ENCODE measurements around the gene PRKAB1. TPM values are rescaled to one million over a fixed set of nuclear protein-coding genes. Genes with fewer than 3 reads are reported as not detected.

Gene PRKAB1
- total and polyA plus RNA-seq, 9 of the 15 experiments (the other 6 are each of a cell fraction or from before 2014, with no cell fraction given), result 32.6 to 94.2 (median 63.8) TPM

DNA sequence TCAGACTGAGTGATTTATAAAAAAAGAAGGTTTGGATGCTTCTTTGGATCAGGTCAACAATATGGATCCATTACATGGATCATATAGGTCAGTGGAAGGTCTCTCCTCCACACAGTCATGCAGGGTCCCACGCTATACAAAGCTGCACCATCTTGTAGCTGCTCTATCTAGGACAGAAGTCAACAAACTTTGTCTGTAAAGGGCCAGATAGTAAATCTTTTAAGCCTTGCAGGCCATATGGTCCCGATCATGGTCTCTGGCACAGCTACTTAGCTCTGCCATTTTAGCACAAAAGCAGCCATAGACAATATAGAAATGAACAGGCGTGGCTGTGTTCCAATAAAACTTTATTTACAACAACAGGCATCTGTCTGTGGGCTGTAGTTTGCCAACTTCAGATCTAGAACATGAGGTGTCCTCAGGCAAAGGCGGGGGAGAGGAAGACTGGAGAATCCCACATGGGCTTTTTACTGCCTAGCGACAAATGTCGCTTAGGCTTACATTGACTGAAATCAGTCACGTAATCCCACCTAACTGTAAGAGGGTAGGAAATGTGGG, 37.6 kb upstream of the PRKAB1 start (continued):
- TF ChIP-seq ZNF24 (IDR thresholded peaks at IDR 0.05) (no peak), TCF3 (CRISPR knock-in tag; IDR thresholded peaks at IDR 0.05) (peak; percentile 18)
- TF ChIP-seq, protein P1, sequence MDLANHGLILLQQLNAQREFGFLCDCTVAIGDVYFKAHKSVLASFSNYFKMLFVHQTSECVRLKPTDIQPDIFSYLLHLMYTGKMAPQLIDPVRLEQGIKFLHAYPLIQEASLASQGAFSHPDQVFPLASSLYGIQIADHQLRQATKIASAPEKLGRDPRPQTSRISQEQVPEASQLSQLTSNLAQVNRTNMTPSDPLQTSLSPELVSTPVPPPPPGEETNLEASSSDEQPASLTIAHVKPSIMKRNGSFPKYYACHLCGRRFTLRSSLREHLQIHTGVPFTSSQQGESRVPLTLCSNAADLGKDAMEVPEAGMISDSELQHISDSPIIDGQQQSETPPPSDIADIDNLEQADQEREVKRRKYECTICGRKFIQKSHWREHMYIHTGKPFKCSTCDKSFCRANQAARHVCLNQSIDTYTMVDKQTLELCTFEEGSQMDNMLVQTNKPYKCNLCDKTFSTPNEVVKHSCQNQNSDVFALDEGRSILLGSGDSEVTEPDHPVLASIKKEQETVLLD (IDR thresholded peaks at IDR 0.05), result no peak

DNA sequence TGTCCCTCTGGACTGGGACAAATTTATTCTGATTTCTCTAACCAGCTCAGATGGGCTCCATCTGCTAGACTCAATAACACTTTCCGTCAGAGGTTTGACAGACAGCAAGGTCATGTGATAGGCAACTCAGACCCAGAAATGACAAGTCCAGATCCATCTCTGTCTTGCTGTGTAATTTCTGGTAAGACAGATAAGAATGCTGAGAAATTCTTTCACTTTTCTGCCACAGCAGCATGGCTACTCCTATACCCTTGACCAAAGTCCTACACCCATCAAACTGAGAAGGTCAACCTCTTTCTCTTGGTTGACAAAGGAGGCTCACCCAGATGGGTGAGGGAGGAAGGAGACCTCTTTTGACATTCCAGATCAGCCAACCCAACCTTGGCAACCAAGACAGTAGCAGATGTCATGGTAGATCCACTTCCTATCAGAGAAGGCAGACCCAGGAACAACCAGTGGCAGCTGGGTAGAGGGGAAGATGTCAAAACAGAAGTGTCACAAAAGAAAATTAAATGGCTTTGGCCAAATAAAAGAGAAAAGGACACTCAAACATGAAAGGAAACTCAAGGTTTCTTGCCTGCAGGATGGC, 36.9 kb upstream of the PRKAB1 start:
- peak; percentile 11 for FAIRE-seq
- in situ Hi-C loops (cut with MboI) (no loop called here), intact Hi-C loops (cut with micrococcal nuclease) (loop anchor here (5.0 kb wide), 1 partner anchor 39 kb away; the partner anchor contains the start of gene TMEM233)
- 0% methylated on average over 1 of the region's 1 CpG for WGBS (ENCODE audit: insufficient coverage, low coverage, missing lambda C conversion rate)
- CTCF ChIA-PET (ENCODE audit: low intra/inter-chr PET ratio), result no interaction called here
- H2AFZ ChIP-seq (ENCODE audit: low read depth, low read length), result no peak overlapping the region
- POLR2A ChIA-PET, result no interaction called here
- BruUV-seq (replicated peaks), result no TSS peak
- H3K27me3 ChIP-seq (ENCODE audit: control insufficient read depth in 2 of 2, insufficient read depth in 2 of 2, low read length in 2 of 2), result peaks cover 2 to 14% of the 10 kb centered on the region in 2 experiments; a peak in 3 of 5 replicates
- peak; percentile 16 to 47 (median 26) for DNase-seq (ENCODE audit: extremely low read depth in 1 of 4, low spot score in 3 of 4)
- no peaks in the 10 kb centered on the region for H3K9me1 ChIP-seq (ENCODE audit: control insufficient read depth, insufficient read depth, low read length)
- H4K20me1 ChIP-seq (replicated peaks; ENCODE audit: control insufficient read depth, insufficient read depth, low read length), result no peaks in the 10 kb centered on the region
- H3K27ac ChIP-seq (ENCODE audit: extremely low read depth, low read depth, low read length), result no peak overlapping the region
- H3K9ac ChIP-seq (ENCODE audit: insufficient read depth in 1 of 2, low read depth in 2 of 2, low read length in 2 of 2), result no peak overlapping the region
- H3K9me3 ChIP-seq (replicated peaks; ENCODE audit: control insufficient read depth, insufficient read depth, low read depth, low read length), result no peaks in the 10 kb centered on the region
- peak; percentile 55 for ATAC-seq
- peak overlapping the region; percentile 57 for H3K4me2 ChIP-seq (ENCODE audit: insufficient read depth, low read length)
- peaks cover 0 to 14% of the 10 kb centered on the region in 2 experiments; a peak in 2 of 5 replicates for H3K4me1 ChIP-seq (replicated peaks in 1 of 2; ENCODE audit: control insufficient read depth in 2 of 2, insufficient read depth in 2 of 2, low read length in 2 of 2)
- H3K4me3 ChIP-seq, result no peak overlapping the region
- H3K79me2 ChIP-seq (ENCODE audit: control insufficient read depth, insufficient read depth, low read length), result no peaks in the 10 kb centered on the region
- H3K36me3 ChIP-seq (ENCODE audit: control insufficient read depth, insufficient read depth, low read length), result no peaks in the 10 kb centered on the region
- TF ChIP-seq, protein P2, sequence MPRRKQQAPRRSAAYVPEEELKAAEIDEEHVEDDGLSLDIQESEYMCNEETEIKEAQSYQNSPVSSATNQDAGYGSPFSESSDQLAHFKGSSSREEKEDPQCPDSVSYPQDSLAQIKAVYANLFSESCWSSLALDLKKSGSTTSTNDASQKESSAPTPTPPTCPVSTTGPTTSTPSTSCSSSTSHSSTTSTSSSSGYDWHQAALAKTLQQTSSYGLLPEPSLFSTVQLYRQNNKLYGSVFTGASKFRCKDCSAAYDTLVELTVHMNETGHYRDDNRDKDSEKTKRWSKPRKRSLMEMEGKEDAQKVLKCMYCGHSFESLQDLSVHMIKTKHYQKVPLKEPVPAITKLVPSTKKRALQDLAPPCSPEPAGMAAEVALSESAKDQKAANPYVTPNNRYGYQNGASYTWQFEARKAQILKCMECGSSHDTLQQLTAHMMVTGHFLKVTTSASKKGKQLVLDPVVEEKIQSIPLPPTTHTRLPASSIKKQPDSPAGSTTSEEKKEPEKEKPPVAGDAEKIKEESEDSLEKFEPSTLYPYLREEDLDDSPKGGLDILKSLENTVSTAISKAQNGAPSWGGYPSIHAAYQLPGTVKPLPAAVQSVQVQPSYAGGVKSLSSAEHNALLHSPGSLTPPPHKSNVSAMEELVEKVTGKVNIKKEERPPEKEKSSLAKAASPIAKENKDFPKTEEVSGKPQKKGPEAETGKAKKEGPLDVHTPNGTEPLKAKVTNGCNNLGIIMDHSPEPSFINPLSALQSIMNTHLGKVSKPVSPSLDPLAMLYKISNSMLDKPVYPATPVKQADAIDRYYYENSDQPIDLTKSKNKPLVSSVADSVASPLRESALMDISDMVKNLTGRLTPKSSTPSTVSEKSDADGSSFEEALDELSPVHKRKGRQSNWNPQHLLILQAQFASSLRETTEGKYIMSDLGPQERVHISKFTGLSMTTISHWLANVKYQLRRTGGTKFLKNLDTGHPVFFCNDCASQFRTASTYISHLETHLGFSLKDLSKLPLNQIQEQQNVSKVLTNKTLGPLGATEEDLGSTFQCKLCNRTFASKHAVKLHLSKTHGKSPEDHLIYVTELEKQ (CRISPR knock-in tag; IDR thresholded peaks at IDR 0.05), result no peak
- TF ChIP-seq MEIS2 (IDR thresholded peaks at IDR 0.05; ENCODE audit: partially characterized antibody), result peak; percentile 89
- no peak for TF ChIP-seq POLR2AphosphoS2 (IDR thresholded peaks at IDR 0.05; ENCODE audit: low read length)
- TF ChIP-seq ZNF282 (CRISPR knock-in tag; IDR thresholded peaks at IDR 0.05), result no peak
- TF ChIP-seq POLR3G (IDR thresholded peaks at IDR 0.05; ENCODE audit: extremely low read depth, insufficient read length, insufficient replicate concordance), result no peak
- no peak for TF ChIP-seq ZNF583 (CRISPR knock-in tag; IDR thresholded peaks at IDR 0.05)
- TF ChIP-seq, protein P3, sequence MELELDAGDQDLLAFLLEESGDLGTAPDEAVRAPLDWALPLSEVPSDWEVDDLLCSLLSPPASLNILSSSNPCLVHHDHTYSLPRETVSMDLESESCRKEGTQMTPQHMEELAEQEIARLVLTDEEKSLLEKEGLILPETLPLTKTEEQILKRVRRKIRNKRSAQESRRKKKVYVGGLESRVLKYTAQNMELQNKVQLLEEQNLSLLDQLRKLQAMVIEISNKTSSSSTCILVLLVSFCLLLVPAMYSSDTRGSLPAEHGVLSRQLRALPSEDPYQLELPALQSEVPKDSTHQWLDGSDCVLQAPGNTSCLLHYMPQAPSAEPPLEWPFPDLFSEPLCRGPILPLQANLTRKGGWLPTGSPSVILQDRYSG (tag; conservative IDR thresholded peaks at IDR 0.05; ENCODE audit: low read depth), result 0 out of 2 replicates have a peak, but pooled peaks have one; percentile 30
- TF ChIP-seq ZNF175 (CRISPR knock-in tag; IDR thresholded peaks at IDR 0.05; ENCODE audit: low read depth), result no peak
- no peak for TF ChIP-seq ZC3H11A (IDR thresholded peaks at IDR 0.05; ENCODE audit: low read depth, low read length)
- no peak for TF ChIP-seq KLF10 (CRISPR knock-in tag; IDR thresholded peaks at IDR 0.05)
- peak; percentile 55; the same call in 1 of the 2 replicates for TF ChIP-seq TOE1 (IDR thresholded peaks at IDR 0.05; ENCODE audit: borderline replicate concordance)
- no peak for TF ChIP-seq TOE1 (CRISPR knock-in tag; IDR thresholded peaks at IDR 0.05; ENCODE audit: borderline replicate concordance, low read depth)
- TF ChIP-seq ZNF77 (CRISPR knock-in tag; IDR thresholded peaks at IDR 0.05), result no peak

All from K562 (cell line).